NCI-H510A (cell line): ENCODE results near the gene C2orf49.

Experiments
- DNase-seq: peaks from one replicate; lab custom pipeline; 2025; lab: John Stamatoyannopoulos, UW

C2orf49 gene

DNA sequence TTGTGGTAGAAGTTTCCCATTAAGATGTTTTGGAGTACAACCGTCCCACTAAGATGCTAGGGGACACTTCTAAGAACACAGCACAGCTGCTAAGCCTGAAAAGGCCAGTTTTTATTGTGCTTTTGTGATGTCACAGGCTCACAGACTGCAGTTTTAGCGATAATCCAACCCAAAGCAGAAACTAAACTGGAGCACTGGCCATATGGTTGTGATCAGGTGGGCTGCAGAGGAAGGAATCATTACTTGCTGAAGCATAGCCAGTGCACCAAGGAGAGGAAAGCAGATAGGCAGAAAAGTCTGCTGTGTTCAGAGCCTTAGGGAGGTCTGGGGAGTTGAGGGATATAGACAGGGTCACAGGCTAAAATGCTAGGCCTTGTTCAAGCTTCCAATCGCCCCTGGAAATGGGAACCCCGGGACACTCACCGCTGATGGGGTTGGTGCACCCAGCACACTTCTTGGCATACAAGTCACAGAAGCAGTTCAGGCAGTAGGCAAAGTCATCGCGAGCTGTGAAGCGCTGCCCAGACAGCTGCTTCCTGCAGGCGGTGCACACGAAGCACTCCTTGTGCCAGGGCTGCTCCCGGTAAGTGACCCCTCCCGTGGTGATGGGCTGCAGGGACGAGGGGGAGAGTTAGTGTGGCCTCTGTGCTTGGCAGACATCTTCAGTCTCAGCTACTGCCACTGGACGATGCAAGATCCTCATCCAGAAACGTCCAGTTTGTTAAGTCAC, 25.7 kb downstream of the C2orf49 start:
- no peak for DNase-seq

DNA sequence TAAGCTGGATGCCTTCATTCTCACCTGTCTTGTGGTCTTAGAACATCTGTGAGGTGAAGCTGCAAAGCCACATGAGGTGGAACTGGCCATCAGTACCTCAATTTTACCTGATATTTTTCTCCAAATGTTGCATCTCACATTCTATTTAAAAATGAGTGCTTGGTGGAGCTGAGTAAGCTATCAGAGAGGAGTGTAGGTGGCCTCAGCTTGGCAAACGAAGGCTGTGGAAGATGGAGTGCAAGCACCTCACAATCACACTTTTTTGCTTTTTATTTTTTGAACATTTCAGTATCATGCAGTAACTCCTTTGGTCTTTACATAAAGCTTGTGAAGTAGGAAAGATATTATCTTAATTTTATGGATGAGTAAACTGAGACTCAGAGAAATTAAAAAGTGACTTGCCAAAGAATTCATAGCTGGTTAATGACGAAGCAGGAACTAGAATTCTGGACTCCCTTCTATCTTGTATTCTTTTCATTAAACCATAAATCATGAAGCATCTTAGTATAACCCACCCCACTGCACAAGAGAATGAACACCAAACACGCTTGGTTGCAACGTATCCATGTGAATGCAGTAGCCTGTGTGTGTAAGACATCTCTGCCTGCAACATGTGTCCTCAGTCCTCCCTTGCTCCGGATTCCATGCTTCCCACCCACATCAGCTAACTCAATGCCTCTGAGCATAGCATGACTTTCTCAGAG, 27.2 kb downstream of the C2orf49 start:
- no peak for DNase-seq

DNA sequence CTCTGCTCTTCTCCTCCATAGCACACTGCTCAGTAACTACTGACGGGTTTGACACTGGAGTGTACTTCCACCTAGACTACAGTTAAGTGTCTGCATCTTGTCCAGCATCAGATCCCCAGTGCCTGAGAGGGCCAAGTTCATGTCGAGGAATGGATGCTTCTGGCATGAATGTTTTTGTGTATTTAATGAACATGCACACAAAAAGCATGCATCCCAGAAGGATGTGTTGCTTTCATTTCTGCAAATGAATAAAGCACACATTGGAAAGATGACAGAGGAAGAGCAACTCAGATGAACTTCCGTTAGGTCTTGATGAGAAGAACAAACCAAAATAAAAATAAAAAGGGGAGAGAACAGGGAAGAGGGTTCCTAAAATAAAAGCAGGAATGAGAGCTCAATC, 27.9 kb downstream of the C2orf49 start:
- DNase-seq = no peak

DNA sequence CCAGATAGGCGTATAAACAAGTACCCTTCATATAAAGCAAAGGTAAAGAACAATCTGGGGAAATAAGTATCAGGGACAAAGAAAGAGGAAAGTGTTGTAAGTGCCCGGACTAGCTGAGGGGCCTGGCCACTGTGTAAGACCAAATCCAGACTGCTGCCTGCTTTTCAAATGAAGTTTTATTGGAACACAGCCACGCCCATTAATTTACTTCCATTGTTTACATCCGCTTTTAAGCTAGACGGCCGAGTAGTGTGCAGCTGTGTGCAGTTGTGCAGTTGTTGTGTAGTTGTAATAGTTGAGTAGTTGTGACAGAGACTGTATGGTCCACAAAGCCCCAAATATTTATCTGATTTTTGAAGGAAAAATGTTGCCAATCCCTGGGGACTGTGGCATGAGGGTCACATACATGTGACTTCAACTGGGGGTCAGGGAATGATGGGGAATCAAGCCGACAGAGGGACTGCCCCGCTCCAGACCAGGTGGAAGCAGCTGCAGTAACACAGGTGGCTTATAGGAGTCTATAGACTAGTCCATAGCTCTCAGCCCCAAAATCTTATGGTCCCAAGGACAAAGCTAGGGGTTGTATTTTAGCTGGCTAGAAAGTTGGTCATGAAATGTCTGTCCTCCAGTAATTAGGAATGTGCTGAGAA, 31.5 kb downstream of the C2orf49 start:
- DNase-seq = no peak

DNA sequence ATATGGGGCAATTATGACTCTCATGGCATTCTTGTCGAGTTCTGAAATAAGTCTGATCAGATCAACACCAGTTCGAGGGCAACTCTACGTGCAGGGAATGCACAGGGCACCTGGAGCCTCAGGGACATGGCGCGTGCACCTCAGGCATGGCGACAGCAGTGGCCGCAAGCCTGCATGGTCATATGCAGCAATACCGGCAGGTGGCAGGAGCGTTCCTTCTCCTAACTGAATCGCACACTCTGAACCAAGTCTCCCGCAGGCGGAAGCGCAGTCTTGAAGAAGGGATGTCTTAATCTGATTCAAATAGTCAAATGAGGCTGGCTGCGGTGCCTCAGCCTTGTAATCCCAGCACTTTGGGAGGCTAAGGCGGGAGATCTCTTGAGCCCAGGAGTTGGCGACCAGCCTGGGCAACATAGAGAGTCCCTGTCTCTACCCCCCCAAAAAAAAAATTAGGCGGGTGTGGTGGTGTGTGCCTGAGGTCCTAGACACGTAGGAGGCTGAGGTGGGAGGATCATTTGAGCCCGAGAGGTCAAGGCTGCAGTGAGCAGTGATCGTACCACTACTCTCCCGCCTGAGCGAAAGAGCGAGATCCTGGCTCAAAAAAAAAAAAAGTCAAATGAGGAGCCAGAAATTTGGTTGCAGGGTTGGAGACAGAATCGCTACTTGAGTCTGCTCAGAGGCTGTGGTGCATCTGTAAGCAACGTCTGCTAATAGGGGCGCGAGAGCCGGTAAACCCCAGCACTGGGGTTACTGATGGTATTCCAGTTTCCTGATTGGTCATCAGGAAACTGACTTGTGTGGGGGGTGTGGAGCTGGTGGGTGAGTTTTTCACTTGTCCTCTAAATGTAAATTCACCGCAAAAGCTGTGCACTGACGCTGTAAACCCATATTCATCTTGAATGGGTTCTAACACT, 32.7 kb downstream of the C2orf49 start:
- peak; percentile 70 for DNase-seq

DNA sequence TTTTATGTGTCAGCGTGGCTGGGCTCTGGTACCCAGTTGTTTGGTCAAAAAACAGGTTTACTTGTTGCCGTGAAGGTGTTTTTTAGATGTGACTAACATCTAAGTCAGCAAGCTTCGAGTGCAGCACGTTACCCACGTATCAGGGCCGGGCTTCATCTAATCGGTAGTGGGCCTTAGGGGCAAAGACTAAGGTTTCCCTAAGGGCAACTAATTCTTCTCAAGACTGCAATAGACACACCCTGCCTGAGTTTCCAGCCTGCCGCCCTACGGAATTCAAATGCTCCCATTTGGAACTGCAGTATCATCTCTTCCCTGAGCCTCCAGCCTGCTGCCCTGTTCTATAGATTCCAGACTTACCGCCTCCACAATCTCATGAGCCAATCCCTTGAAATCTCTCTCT, 33.8 kb downstream of the C2orf49 start:
- DNase-seq = no peak

DNA sequence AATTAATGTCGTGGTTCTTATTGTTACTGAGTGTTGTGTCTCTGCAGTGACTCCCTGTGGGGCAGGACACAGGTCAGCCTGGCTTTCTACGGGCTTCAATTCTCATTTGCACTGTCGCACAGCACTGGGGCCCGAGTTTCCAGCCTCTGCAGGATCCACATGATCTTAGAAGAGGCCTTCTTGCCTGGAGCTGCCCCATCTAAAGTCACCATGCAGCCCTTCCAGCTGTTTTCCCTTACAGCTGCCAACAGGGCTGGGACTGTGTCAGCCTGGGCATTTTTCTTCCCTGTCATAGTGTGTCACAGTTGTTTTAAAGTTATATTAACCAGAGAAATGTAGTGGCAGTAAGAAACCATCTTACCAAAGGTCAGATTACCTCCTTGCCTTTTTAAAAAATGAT, 34.5 kb downstream of the C2orf49 start:
- no peak for DNase-seq

DNA sequence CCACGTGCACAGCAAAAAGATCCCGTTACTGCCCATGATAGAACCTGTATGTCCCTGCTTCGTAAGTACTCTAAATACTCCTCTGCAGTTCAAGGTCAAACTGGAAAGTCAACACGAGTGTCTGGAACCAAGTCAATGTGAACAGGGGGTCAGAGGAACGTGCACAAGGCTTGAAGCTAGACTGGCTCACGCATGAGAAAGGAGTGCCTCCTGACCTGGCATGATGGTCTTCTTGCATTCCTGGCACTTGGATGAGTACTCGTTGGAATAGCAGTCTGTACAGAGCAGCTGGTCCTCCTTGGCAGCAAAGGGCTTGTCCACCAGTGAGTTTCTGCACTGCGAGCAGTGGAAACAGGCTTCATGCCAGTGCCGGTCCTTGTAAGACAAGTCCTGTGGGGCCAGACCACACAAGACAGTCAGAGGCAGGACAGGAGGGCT, 36.0 kb downstream of the C2orf49 start:
- no peak for DNase-seq

DNA sequence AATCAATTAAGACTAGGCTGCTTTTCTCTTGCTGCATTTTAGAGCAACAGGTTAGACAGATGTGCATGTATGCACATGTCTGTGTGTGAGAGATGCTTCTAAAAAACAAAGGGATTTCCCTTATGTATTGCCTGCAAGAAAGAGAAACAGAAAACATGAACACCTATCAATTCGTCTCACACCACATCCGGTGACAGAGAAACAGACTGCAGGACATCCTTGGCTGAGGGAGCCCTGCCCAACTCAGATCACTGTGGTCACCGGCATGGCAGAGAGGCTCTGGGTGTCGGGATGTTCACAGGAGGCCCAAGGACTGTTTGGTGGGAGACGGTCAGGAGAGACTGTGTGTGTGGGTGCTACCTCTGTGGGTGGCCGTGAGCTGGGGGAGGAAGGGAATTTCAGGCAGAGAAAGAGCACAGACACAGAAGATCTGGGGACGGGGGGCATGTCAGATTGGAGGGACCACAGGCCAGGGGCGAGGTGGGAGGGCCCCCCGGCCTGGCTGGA, 36.6 kb downstream of the C2orf49 start:
- no peak for DNase-seq

DNA sequence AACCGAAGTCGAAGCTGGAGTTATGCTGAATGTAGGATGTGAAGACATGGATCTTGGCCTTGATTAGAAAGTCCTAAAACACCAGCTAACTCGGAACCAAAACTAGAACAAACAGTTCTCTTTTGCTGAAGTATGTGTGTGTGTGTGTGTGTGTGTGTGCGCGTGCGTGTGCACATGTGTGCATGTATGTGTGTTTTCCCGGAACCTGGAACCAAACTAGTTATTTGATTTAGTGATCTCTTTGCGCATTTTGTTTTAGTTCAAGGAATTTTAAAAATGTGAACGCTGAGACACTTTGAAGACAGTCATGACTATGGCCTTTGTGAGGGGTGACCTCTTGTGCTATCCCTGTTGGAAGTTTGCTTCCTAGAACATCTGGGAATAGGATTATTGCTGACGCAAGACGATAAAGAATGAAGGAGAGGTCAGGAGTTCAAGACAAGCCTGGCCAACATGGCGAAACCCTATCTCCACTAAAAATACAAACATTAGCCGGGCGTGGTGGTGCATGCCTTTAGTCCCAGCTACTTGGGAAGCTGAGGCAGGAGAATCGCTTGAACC, 37.7 kb downstream of the C2orf49 start:
- DNase-seq = no peak

DNA sequence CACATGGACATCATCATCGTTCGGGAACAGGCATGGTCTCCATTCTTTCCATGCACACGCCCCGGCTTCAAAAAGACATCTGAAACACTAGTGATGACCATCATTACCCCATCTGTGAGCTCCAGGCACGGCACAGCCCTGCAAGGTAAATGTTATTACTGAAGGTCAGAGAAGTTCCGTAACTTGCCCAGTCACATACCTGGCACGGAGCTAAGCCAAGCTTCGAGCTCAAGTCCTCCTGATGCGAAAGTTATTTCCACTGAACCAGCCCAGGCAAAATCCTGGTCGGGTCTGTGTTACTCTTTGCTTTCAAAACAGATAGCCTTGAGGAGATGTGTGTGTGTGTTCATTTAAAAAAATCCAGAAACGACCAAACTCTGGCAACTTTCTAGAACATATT, 38.7 kb downstream of the C2orf49 start:
- no peak for DNase-seq

DNA sequence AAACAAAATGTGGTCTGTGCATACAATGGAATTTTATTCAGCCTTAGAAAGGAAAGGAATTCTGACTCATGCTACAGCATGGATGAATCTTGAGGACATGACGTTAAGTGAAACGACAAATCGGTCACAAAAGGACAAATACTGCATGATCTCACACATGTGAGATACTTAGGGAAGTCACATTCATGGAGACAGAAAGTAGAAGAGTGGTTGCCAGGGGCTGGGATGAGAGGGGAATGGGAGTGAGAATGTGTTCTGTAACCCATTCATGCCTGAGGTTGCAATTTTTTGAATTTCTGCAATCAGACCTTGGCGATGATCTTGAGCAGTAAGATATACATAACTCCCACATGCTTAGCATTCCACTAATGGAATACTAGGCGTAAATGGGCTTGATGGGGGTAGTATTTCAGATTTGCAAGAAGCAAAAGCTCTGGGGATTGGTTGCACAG, 39.5 kb downstream of the C2orf49 start:
- no peak for DNase-seq

DNA sequence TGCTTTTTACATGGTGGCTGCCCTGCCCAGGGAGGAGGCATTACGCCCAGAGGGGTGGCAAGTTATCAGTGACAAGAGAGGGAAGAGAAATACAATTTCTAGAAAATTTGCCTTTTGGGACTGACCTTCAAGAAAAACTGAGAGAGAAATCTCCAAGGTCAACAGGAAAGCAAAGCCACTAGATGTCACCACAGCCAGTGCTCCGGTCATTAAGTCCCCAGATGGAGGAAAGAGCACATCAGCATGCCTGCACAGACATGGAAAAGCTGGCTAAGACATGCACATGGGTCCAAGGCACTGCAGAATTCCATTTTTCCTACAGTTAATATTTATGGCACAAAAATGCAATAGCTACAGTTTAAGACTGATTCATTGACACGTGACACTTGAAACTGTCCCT, 40.5 kb downstream of the C2orf49 start:
- no peak for DNase-seq

DNA sequence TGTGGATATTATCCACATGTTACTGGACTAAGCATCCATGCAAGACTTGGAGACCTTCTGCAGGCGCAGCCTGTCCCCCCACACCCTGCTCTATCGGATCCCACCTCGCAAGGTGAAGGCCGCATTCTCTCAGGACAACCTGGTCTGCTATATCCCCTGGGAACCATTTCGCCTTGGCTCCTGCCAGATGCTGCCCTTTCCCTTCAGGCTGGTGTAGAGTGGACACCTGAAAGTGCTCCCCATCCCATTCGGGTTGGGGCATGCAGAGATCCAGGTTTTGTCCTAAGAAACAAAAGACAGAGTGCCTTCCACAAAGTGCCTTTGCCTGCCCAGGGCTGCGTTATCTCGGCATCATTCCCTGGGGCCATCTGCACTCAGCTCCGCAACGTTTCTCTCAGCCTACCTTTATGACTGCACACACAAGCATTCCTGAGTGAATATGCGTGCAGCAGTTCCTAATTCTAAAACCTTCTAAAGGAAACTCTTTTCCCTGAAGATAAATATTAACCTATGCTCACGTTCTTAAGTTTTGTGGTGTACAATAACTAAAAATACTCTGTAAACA, 41.0 kb downstream of the C2orf49 start:
- DNase-seq = no peak

DNA sequence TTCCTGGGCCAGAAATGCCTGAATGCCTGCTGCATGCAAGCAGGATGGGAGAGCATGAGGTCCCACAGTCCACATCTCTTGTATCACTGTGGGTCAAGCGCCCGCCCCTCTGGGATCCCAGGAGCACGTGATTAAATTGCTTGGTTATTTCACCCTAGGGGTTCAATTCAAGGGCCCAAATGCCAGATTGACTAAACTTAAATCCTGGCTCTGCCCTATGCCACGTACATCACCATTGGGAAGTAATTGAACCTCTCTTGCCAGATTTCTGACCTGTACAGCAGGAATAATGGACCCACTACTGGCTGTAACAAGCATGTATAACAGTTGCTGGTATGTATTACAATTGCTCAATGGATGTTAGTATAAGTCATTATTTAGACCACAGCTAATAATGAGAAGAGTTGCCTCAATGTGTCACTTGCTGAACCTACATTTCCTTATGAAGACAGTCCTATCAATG, 41.6 kb downstream of the C2orf49 start:
- no peak for DNase-seq

DNA sequence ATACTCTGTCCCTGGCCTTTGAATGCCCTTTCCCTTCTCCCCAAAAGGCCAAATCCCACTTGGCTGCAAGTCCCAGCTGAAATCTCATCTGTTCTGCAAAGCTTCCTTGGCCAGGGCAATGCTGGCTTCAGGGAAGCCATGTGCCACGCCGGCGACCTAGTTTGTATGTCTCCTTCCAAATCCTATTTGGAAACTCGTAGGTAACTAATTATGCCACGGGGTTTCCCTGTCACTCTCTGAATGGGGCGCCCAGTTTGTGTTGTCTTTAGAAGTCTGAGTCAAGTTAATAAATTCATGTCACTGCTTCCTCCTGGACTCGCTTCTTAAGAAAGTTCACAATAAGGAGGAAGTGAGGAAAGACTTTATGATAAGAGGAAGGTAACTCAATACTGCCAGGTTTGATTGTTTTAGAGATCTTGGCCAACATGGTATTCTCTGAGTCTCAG, 42.4 kb downstream of the C2orf49 start:
- no peak for DNase-seq

DNA sequence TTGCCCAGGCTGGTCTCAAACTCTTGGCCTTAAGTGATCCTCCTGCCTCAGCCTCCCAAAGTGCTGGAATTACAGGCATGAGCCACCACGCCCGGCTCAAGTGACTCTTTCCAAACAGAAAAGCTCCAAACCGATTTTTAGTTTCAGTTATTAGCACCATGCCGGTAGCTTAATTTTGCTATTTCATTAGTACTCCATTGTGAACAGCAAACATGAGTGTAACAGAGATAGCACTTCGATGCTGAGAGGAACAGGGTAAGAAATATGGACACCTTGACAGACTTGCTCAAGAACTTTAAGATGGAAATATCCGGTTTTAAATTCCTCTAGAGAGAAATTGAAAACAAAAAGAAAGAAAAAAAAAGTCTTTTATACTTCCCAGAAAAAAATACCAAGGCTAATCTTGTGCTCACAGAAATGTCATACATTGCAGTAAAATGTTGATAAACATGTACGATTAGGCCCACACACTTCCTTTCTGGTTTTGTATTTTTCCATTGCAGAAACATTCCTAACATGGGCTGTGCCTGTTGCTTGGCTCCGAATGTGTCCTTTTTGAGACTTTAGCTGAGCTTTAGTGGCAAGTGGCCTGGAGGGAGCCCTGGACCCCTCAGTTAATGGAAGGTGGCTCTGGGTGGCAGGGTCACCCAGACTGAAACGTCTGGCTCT, 43.2 kb downstream of the C2orf49 start:
- no peak for DNase-seq

DNA sequence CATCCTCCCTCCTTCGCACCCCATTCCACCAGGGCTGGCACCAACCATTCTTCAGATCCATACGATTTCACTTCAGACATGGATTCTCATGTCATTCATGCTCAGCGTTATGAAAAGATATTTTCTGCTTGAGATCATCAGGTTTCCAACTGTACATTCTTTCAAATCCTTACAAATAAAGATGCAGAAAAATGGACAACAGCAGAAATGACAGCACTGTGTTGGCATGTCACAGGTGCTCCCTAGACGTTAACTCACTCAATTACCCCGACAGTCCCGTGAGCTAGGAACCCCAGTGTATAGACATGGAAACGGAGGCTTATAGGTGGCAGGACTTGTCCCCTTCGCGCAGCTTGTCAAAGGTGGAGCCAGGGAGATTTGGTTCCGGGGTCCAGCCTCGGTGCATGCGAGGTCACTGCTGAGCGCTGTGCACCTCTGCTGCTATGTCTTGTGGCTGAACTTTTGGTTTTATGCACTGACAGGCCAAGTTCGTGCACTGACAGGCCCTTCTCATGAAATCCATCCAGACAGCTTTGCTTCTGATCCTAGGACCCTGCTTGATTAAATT, 43.8 kb downstream of the C2orf49 start:
- DNase-seq = no peak

DNA sequence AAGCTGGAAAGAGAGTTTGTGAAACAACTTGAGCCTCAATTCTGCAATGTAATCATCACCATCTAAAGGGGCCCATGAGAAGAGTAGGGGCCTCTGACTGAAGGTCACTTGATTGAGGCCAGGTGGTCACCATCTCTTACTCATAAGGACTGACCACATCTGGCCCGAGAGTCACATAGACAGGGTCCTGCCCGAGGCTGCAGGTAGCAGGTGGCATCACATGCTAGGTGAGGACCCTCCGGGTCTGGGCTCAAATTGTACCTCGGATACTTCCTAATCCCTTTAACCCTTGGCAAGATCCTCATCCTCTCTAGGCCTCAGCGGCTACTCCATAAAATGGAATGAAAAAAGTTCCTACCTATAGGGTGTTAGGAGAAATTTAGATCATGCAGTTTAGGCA, 44.8 kb downstream of the C2orf49 start:
- no peak for DNase-seq
